OCI-LY1 (cell line): Measurements from ENCODE around the gene ELMO3.

Source experiments
- H2AFZ ChIP-seq: fragments of 200-600 bp; sonication (generic), shearing (Covaris generic); 2 replicates; pipeline ENCODE4 v1.6.0; 2014; ENCODE audit warnings: antibody characterized with exemption, mild to moderate bottlenecking, low read length
- H3F3A ChIP-seq: fragments of 200-600 bp; sonication (generic), shearing (Covaris generic); 2 replicates; pipeline ENCODE4 v1.6.0; 2014; ENCODE audit warnings: mild to moderate bottlenecking, antibody characterized with exemption, low read length, moderate library complexity; ENCODE audit not compliant: insufficient read depth
- H3K27ac ChIP-seq: fragments of 200-600 bp; sonication (generic); 2 replicates; pipeline ENCODE4 v1.5.1; 2014; ENCODE audit warnings: low read length, mixed run types, mild to moderate bottlenecking, low read depth; ENCODE audit not compliant: poor library complexity, severe bottlenecking
- H3K27me3 ChIP-seq: fragments of 200-600 bp; sonication (generic); 2 replicates; pipeline ENCODE4 v1.6.0; 2014; ENCODE audit warnings: antibody characterized with exemption, mild to moderate bottlenecking, low read length, moderate library complexity; ENCODE audit not compliant: insufficient read depth
- H3K36me3 ChIP-seq: fragments of 200-600 bp; sonication (generic); 2 replicates; pipeline ENCODE4 v1.6.1; 2014; ENCODE audit warnings: mild to moderate bottlenecking, antibody characterized with exemption, low read length, moderate library complexity, mixed read lengths; ENCODE audit not compliant: insufficient read depth
- H3K4me1 ChIP-seq: fragments of 200-600 bp; sonication (generic); 2 replicates; pipeline ENCODE4 v1.5.1; 2014; ENCODE audit warnings: mild to moderate bottlenecking, low read length, moderate library complexity; ENCODE audit not compliant: insufficient read depth, severe bottlenecking
- H3K4me2 ChIP-seq: fragments of 200-600 bp; sonication (generic), shearing (Covaris generic); 2 replicates; pipeline ENCODE4 v1.6.1; 2014; ENCODE audit warnings: low read length
- H3K4me3 ChIP-seq: fragments of 200-600 bp; sonication (generic); 2 replicates; pipeline ENCODE4 v1.5.1; 2014; ENCODE audit warnings: low read length, low read depth, mild to moderate bottlenecking, mixed read lengths; ENCODE audit not compliant: poor library complexity, severe bottlenecking
- H3K79me2 ChIP-seq: fragments of 200-600 bp; shearing (Covaris generic); 2 replicates; pipeline ENCODE4 v1.6.1; 2016; ENCODE audit warnings: mixed run types, low read length, mixed read lengths; ENCODE audit not compliant: insufficient read depth
- H3K9ac ChIP-seq: fragments of 200-600 bp; sonication (generic), shearing (Covaris generic); 2 replicates; pipeline ENCODE4 v1.6.1; 2014; ENCODE audit warnings: mild to moderate bottlenecking, low read length, mixed read lengths
- H3K9me2 ChIP-seq: fragments of 200-600 bp; sonication (generic), shearing (Covaris generic); 2 replicates; pipeline ENCODE4 v1.6.1; 2014; ENCODE audit warnings: low read depth, mild to moderate bottlenecking, low read length, mixed read lengths
- H3K9me3 ChIP-seq: fragments of 200-600 bp; shearing (Covaris generic); 2 replicates; pipeline ENCODE4 v1.6.1; 2014; ENCODE audit warnings: low read length, mixed read lengths
- H4K20me1 ChIP-seq: fragments of 200-600 bp; sonication (generic), shearing (Covaris generic); 2 replicates; pipeline ENCODE4 v1.6.0; 2016; ENCODE audit warnings: mild to moderate bottlenecking, low read length; ENCODE audit not compliant: insufficient read depth
- CTCF ChIP-seq: fragments of 200-600 bp; sonication (generic), shearing (Covaris generic); IDR thresholded peaks from 2 replicates; pipeline ENCODE4 v1.5.1; 2017; ENCODE audit warnings: mild to moderate bottlenecking, antibody characterized with exemption, low read length, moderate library complexity, mixed read lengths
- EZH2 ChIP-seq: fragments of 200-600 bp; sonication (generic), shearing (Covaris generic); IDR thresholded peaks from 2 replicates; pipeline ENCODE4 v1.8.0; 2017; ENCODE audit warnings: borderline replicate concordance, mixed run types, mild to moderate bottlenecking, antibody characterized with exemption, low read length, moderate library complexity, mixed read lengths

ELMO3 gene

DNA sequence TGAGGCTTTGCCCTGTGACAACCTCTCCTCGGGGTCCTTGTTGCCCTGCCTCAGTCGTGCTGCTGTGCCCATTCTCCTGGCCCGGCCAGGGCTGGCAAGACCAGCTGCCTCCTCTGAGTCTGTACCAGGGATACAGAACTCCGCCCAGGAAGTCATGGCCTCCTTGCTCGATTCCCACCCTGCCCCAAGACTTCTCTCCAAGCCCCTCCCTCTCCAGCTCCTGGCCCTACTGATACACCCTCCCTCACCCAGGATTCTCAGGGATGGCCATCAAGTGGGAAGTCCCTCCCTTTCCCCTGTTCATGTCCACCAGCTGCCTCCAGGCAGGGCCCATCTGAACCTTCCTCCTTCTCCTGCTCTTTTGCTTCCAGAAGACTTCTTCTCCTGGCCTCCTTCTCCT lies 16.8 kb downstream of the ELMO3 start:
- H3K4me2 ChIP-seq = no peak overlapping the region
- no peaks in the 10 kb centered on the region for H3K9me3 ChIP-seq
- H3F3A ChIP-seq = no peaks in the 10 kb centered on the region
- no peaks in the 10 kb centered on the region for H3K79me2 ChIP-seq
- H3K4me3 ChIP-seq = no peak overlapping the region
- H3K9ac ChIP-seq = no peak overlapping the region
- H3K9me2 ChIP-seq = no peaks in the 10 kb centered on the region
- no peaks in the 10 kb centered on the region for H3K27me3 ChIP-seq
- H4K20me1 ChIP-seq = no peaks in the 10 kb centered on the region
- TF ChIP-seq EZH2 = no peak
- TF ChIP-seq CTCF = no peak
- no peaks in the 10 kb centered on the region for H3K36me3 ChIP-seq
- H3K4me1 ChIP-seq = no peaks in the 10 kb centered on the region
- no peak overlapping the region for H2AFZ ChIP-seq
- H3K27ac ChIP-seq = no peak overlapping the region

- Histone ChIP-seq H3K9ac (no peak overlapping the region), H3K9me2 (no peaks in the 10 kb centered on the region), H3K27ac (no peak overlapping the region), H3K27me3 (no peaks in the 10 kb centered on the region), H2AFZ (no peak overlapping the region), H3K36me3 (no peaks in the 10 kb centered on the region), H3K4me1 (no peaks in the 10 kb centered on the region), H4K20me1 (no peaks in the 10 kb centered on the region), H3F3A (no peaks in the 10 kb centered on the region), H3K4me3 (no peak overlapping the region), H3K79me2 (no peaks in the 10 kb centered on the region), H3K9me3 (no peaks in the 10 kb centered on the region), H3K4me2 (no peak overlapping the region)
- TF ChIP-seq EZH2 (no peak), CTCF (no peak)
Observed at GRCh38 chr16:67216612-67217490, 17.9 kb downstream of the ELMO3 start.

DNA sequence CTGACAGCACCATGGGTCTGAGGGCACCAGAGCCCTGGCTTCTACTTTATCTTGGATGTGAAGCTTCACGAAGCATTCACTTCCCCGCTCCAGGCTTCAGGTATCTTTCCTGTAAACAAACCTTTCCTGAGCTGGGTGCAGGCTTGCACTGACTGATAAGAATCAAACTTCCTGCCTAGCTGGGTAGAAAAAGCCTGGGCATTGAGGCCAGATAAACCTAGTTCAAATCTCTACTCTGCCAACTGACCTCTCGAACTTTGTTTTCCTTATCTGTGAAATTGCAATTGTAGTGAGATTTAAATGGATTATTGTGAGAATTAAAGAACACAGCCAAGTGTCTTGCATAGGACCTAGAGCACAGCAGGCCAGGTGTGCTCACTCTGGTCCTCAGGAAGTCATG lies 25.1 kb downstream of the ELMO3 start:
- TF ChIP-seq CTCF (no peak), EZH2 (no peak)
- Histone ChIP-seq H3K4me3 (no peak overlapping the region), H3K4me1 (peaks cover 17% of the 10 kb centered on the region), H3K9ac (no peak overlapping the region), H3K9me2 (no peaks in the 10 kb centered on the region), H3K36me3 (peaks cover 9% of the 10 kb centered on the region), H3F3A (no peaks in the 10 kb centered on the region), H3K27me3 (no peaks in the 10 kb centered on the region), H3K4me2 (no peak overlapping the region), H3K9me3 (no peaks in the 10 kb centered on the region), H3K27ac (no peak overlapping the region), H2AFZ (no peak overlapping the region), H3K79me2 (peaks cover 9% of the 10 kb centered on the region), H4K20me1 (no peaks in the 10 kb centered on the region)
